ENCODE data around the gene RFWD3. TPM values are rescaled to one million over a fixed set of nuclear protein-coding genes. Genes with fewer than 3 reads are reported as not detected.

Gene RFWD3
- total and polyA plus RNA-seq, 2 donors: 6.9 to 20.9 TPM

DNA sequence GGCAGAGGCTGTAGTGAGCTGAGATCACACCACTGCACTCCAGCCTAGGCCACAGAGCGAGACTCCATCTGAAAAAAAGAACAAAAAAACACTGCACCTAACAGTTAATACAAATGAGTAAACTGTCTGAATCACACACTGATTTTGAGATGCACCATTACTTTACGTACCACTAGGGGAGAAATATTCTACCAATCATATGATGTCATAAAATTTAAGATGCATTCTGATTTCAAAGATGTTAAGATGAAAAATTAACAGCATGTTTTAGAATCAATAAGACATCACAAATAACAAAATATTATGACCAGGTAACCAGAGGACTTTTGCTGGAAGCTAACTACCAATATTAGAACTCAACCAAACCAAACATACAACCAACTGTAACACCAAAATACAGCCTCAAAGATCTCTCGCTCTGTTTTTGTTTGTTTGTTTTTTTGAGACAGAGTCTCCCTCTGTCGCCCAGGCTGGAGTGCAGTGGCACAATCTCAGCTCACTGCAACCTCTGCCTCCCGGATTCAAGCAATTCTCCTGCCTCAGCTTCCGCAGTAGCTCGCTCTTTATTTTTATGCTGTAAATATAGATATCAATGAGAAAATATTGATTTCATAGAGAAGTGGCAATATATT, 91.4 kb downstream of the RFWD3 start:
- H3K4me3 ChIP-seq (ENCODE audit: low read depth, low read length): no peak overlapping the region
- DNase-seq (ENCODE audit: extremely low spot score): no peak
- no peak overlapping the region for H3K27ac ChIP-seq (ENCODE audit: low read depth)
- WGBS: 91% methylated on average over 7 of the region's 7 CpGs
- H3K36me3 ChIP-seq (ENCODE audit: insufficient read depth): no peaks in the 10 kb centered on the region
- H3K4me1 ChIP-seq (ENCODE audit: insufficient read depth): no peaks in the 10 kb centered on the region

- Histone ChIP-seq H3K36me3 (ENCODE audit: insufficient read depth) (no peaks in the 10 kb centered on the region), H3K4me1 (ENCODE audit: insufficient read depth) (no peaks in the 10 kb centered on the region), H3K27ac (ENCODE audit: low read depth) (no peak overlapping the region), H3K4me3 (ENCODE audit: low read depth, low read length) (no peak overlapping the region)
- DNase-seq (ENCODE audit: extremely low spot score): no peak
- 62% methylated on average over 2 of the region's 2 CpGs for WGBS
These were observed 92.5 kb downstream of the RFWD3 start for GRCh38 chr16:74574146-74574545.

DNA sequence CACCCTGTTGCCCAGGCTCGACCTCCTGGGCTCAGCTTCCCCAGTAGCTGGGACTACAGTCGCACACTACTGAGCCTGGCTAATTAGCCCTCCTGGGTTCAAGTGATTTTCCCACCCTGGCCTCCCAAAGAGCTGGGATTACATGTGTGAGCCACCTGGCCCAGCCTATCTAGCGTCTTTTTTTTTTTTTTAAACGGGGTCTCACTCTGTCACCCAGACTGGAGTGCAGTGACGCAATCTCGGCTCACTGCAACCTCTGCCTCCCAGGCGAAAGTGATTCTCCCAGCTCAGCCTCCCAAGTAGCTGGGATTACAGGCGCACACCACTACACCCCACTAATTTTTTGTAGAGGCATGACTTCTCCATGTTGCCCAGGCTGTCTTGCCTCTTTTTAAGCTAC, 93.1 kb downstream of the RFWD3 start:
- Histone ChIP-seq H3K36me3 (ENCODE audit: insufficient read depth) (no peaks in the 10 kb centered on the region), H3K4me1 (ENCODE audit: insufficient read depth) (peaks cover 1% of the 10 kb centered on the region), H3K4me3 (ENCODE audit: low read depth, low read length) (no peak overlapping the region), H3K27ac (ENCODE audit: low read depth) (no peak overlapping the region)
- WGBS: 85% methylated on average over 8 of the region's 8 CpGs
- DNase-seq (ENCODE audit: extremely low spot score): no peak

Other genes starting within 250 kb of the RFWD3 start
- not detected for gene CLEC18B, start 245.4 kb downstream of the RFWD3 start, total RNA-seq
- 0.29 TPM for gene CLEC18B, start 245.4 kb downstream of the RFWD3 start, polyA plus RNA-seq
- 164 TPM for gene GLG1, start 59.8 kb downstream of the RFWD3 start, total RNA-seq
- gene GLG1, start 59.8 kb downstream of the RFWD3 start, polyA plus RNA-seq: 74.8 TPM
- 5.2 TPM for gene MLKL, start 34.0 kb upstream of the RFWD3 start, total RNA-seq
- 10.7 TPM for gene MLKL, start 34.0 kb upstream of the RFWD3 start, polyA plus RNA-seq
- gene FA2H, start 107.9 kb upstream of the RFWD3 start, total RNA-seq: 0.26 TPM
- 2.7 TPM for gene FA2H, start 107.9 kb upstream of the RFWD3 start, polyA plus RNA-seq